Type B pancreatic cell (in vitro differentiated cells): Measurements from ENCODE around the gene DEK. TPM values are rescaled to one million over a fixed set of nuclear protein-coding genes. Genes with fewer than 3 reads are reported as not detected.
"Not testable (repeated sequence)": the region's sequence is repeated elsewhere in the genome, so short reads cannot be mapped to it uniquely, and the experiment has no call there.

Experiments used
- DNase-seq: peaks from one replicate; pipeline ENCODE4 v3.0.0; 2021; ENCODE audit warnings: mixed read lengths; ENCODE audit not compliant: unreplicated experiment; ENCODE audit errors: extremely low spot score
- H3K27ac Mint-ChIP-seq: 2 replicates; pipeline ENCODE4 v1.8.0; 2021; ENCODE audit warnings: mild to moderate bottlenecking, mixed read lengths
- H3K27me3 Mint-ChIP-seq: 2 replicates; pipeline ENCODE4 v1.8.0; 2021; ENCODE audit warnings: mixed read lengths
- H3K36me3 Mint-ChIP-seq: 2 replicates; pipeline ENCODE4 v1.8.0; 2021; ENCODE audit warnings: mixed read lengths
- H3K4me1 Mint-ChIP-seq: one replicate; pipeline ENCODE4 v1.8.0; 2021; ENCODE audit warnings: mixed read lengths; ENCODE audit not compliant: unreplicated experiment
- H3K4me3 Mint-ChIP-seq: 2 replicates; pipeline ENCODE4 v1.8.0; 2021; ENCODE audit warnings: mild to moderate bottlenecking, mixed read lengths
- H3K9me3 Mint-ChIP-seq: 2 replicates; pipeline ENCODE4 v1.8.0; 2021; ENCODE audit warnings: mixed read lengths
- CTCF ChIP-seq: fragments of 200-600 bp; sonication (generic); conservative IDR thresholded peaks from 2 replicates; pipeline ENCODE4 v1.5.0; 2021; ENCODE audit warnings: antibody characterized with exemption, mild to moderate bottlenecking
- total RNA-seq: library from RNA; stranded (reverse); gene quantifications from 2 replicates; pipeline ENCODE4 v1.2.1, GENCODE V29; 2021; ENCODE audit warnings: low replicate concordance

Gene DEK
- total RNA-seq, 1 donor from 2014 or later = 124 TPM

GRCh38 chr6:18213439-18213838, 50.9 kb downstream of the DEK start:
- no peak for DNase-seq
- no peaks in the 10 kb centered on the region for H3K27me3 Mint-ChIP-seq
- no peak overlapping the region for H3K27ac Mint-ChIP-seq
- H3K9me3 Mint-ChIP-seq = no peaks in the 10 kb centered on the region
- peaks cover 44% of the 10 kb centered on the region for H3K36me3 Mint-ChIP-seq
- H3K4me1 Mint-ChIP-seq = peaks cover 5% of the 10 kb centered on the region
- no peak overlapping the region for H3K4me3 Mint-ChIP-seq
- no peak for TF ChIP-seq CTCF

GRCh38 chr6:18212231-18212630, 52.1 kb downstream of the DEK start:
- DNase-seq = no peak
- H3K4me1 Mint-ChIP-seq = peaks cover 5% of the 10 kb centered on the region
- no peak overlapping the region for H3K4me3 Mint-ChIP-seq
- H3K27ac Mint-ChIP-seq = no peak overlapping the region
- H3K9me3 Mint-ChIP-seq = no peaks in the 10 kb centered on the region
- peaks cover 47% of the 10 kb centered on the region for H3K36me3 Mint-ChIP-seq
- H3K27me3 Mint-ChIP-seq = no peaks in the 10 kb centered on the region
- TF ChIP-seq CTCF = no peak

GRCh38 chr6:18211338-18211737, 53.0 kb downstream of the DEK start:
- peaks cover 45% of the 10 kb centered on the region for H3K36me3 Mint-ChIP-seq
- no peaks in the 10 kb centered on the region for H3K27me3 Mint-ChIP-seq
- H3K4me1 Mint-ChIP-seq = peaks cover 5% of the 10 kb centered on the region
- no peaks in the 10 kb centered on the region for H3K9me3 Mint-ChIP-seq
- no peak for DNase-seq
- no peak for TF ChIP-seq CTCF
- H3K27ac Mint-ChIP-seq = no peak overlapping the region
- no peak overlapping the region for H3K4me3 Mint-ChIP-seq

- TF ChIP-seq CTCF = no peak
- Mint-ChIP-seq H3K36me3 (peaks cover 42% of the 10 kb centered on the region), H3K27me3 (no peaks in the 10 kb centered on the region), H3K9me3 (no peaks in the 10 kb centered on the region), H3K27ac (no peak overlapping the region), H3K4me1 (peaks cover 5% of the 10 kb centered on the region), H3K4me3 (no peak overlapping the region)
- DNase-seq = no peak
Observed at GRCh38 chr6:18210707-18211106, 53.6 kb downstream of the DEK start.

- TF ChIP-seq CTCF = no peak
- H3K36me3 Mint-ChIP-seq = peaks cover 40% of the 10 kb centered on the region
Observed at GRCh38 chr6:18209539-18210197, 54.7 kb downstream of the DEK start.

GRCh38 chr6:18208778-18209177, 55.6 kb downstream of the DEK start:
- H3K4me1 Mint-ChIP-seq, DNase-seq, H3K9me3 Mint-ChIP-seq, H3K27me3 Mint-ChIP-seq, H3K4me3 Mint-ChIP-seq, H3K27ac Mint-ChIP-seq: not testable (repeated sequence)
- H3K36me3 Mint-ChIP-seq = peaks cover 36% of the 10 kb centered on the region

More at GRCh38 chr6:18209539-18210197, 54.7 kb downstream of the DEK start:
- Mint-ChIP-seq H3K27ac (no peak overlapping the region), H3K4me1 (peaks cover 5% of the 10 kb centered on the region), H3K4me3 (no peak overlapping the region), H3K9me3 (no peaks in the 10 kb centered on the region), H3K27me3 (no peaks in the 10 kb centered on the region)
- DNase-seq = no peak
